Vagina (tissue), 2 donors: ENCODE data around the gene NCAPG2. TPM values are rescaled to one million over a fixed set of nuclear protein-coding genes. Genes with fewer than 3 reads are reported as not detected.

Experiments used
- DNase-seq, 2 donors: peaks; one replicate each; pipeline ENCODE4 v3.0.0-alpha.2; 2017; ENCODE audit errors: extremely low spot score in 2 of 2
- H3K27ac ChIP-seq: fragments of 200-600 bp; sonication (generic); one replicate; pipeline ENCODE4 v1.5.1; 2019
- H3K27me3 ChIP-seq: fragments of 200-600 bp; sonication (generic); one replicate; pipeline ENCODE4 v1.5.1; 2019
- H3K36me3 ChIP-seq, 2 donors: fragments of 200-600 bp; sonication (generic); one replicate each; pipeline ENCODE4 v1.5.1; 2017 to 2019
- H3K4me1 ChIP-seq: fragments of 200-600 bp; sonication (generic); one replicate; pipeline ENCODE4 v1.5.1; 2019
- H3K4me3 ChIP-seq, 2 donors: fragments of 200-600 bp; sonication (generic); 1 replicate in 1 of 2; 2 replicates in 1 of 2; pipeline ENCODE4 v1.5.1; 2016 to 2019
- H3K9me3 ChIP-seq: fragments of 200-600 bp; sonication (generic); one replicate; pipeline ENCODE4 v1.5.1; 2019
- CTCF ChIP-seq, 3 experiments: fragments of 450-650 bp in 2 of 3; fragments of 200-600 bp in 1 of 3; sonication (generic) in 1 of 3; IDR thresholded peaks; one replicate each; pipeline ENCODE4 v1.5.1; 2017 to 2019; ENCODE audit warnings: antibody characterized with exemption in 3 of 3, mild to moderate bottlenecking in 2 of 3, moderate library complexity in 2 of 3
- POLR2A ChIP-seq, 2 donors: fragments of 450-650 bp; IDR thresholded peaks; one replicate each; pipeline ENCODE4 v1.6.1; 2017; ENCODE audit warnings: antibody characterized with exemption in 2 of 2, mild to moderate bottlenecking in 2 of 2, moderate library complexity in 2 of 2
- POLR2AphosphoS5 ChIP-seq, 2 donors: sonication (generic); formaldehyde crosslinking; IDR thresholded peaks; one replicate each; pipeline ENCODE4 v1.9.0; 2017; ENCODE audit warnings: antibody characterized with exemption in 2 of 2, mild to moderate bottlenecking in 2 of 2, low read depth in 1 of 2; ENCODE audit not compliant: insufficient read depth in 1 of 2
- intact Hi-C: fragments of 100-400 bp; cut with DNase I; formaldehyde crosslinking; loops from one replicate; pipeline ENCODE4 v1.15.1; 2023
- total RNA-seq: library from RNA; depleted of rRNA; stranded (reverse); fragments of >200 nt; gene quantifications from one replicate; pipeline ENCODE4 v1.2.3, GENCODE V29; 2016

NCAPG2 gene
- total RNA-seq, 1 donor from 2014 or later: 9.6 TPM

- H3K9me3 ChIP-seq: no peaks in the 10 kb centered on the region
- peaks cover 0 to 18% of the 10 kb centered on the region in 2 donors for H3K36me3 ChIP-seq
- H3K27ac ChIP-seq: no peak overlapping the region
- H3K4me1 ChIP-seq: no peaks in the 10 kb centered on the region
- DNase-seq: no peak
- intact Hi-C loops: no loop called here
- no peaks in the 10 kb centered on the region for H3K27me3 ChIP-seq
- TF ChIP-seq POLR2AphosphoS5 (IDR thresholded peaks at IDR 0.05; ENCODE audit: insufficient read depth in 1 of 2, low read depth in 1 of 2) (no peak), POLR2A (IDR thresholded peaks at IDR 0.05) (no peak), CTCF (IDR thresholded peaks at IDR 0.05) (no peak)
- no peak overlapping the region for H3K4me3 ChIP-seq
These were observed 55.8 kb downstream of the NCAPG2 start for GRCh38 chr7:158648787-158649186.

- TF ChIP-seq POLR2AphosphoS5 (IDR thresholded peaks at IDR 0.05; ENCODE audit: insufficient read depth in 1 of 2, low read depth in 1 of 2) (no peak), POLR2A (IDR thresholded peaks at IDR 0.05) (no peak), CTCF (IDR thresholded peaks at IDR 0.05) (no peak)
- peaks cover 0 to 20% of the 10 kb centered on the region in 2 donors for H3K36me3 ChIP-seq
- H3K27me3 ChIP-seq: no peaks in the 10 kb centered on the region
- DNase-seq: no peak
- H3K4me1 ChIP-seq: no peaks in the 10 kb centered on the region
- no peaks in the 10 kb centered on the region for H3K9me3 ChIP-seq
- H3K27ac ChIP-seq: no peak overlapping the region
- intact Hi-C loops: no loop called here
- no peak overlapping the region for H3K4me3 ChIP-seq
These were observed 56.4 kb downstream of the NCAPG2 start for GRCh38 chr7:158648168-158648567.

GRCh38 chr7:158647475-158647792 lies 57.2 kb downstream of the NCAPG2 start:
- H3K36me3 ChIP-seq: peaks cover 0 to 20% of the 10 kb centered on the region in 2 donors
- no peaks in the 10 kb centered on the region for H3K9me3 ChIP-seq
- no peak for DNase-seq
- intact Hi-C loops: no loop called here
- H3K27ac ChIP-seq: no peak overlapping the region
- TF ChIP-seq POLR2A (IDR thresholded peaks at IDR 0.05) (no peak), POLR2AphosphoS5 (IDR thresholded peaks at IDR 0.05; ENCODE audit: insufficient read depth in 1 of 2, low read depth in 1 of 2) (no peak), CTCF (IDR thresholded peaks at IDR 0.05) (no peak)
- no peaks in the 10 kb centered on the region for H3K27me3 ChIP-seq
- no peak overlapping the region for H3K4me3 ChIP-seq
- no peaks in the 10 kb centered on the region for H3K4me1 ChIP-seq

- TF ChIP-seq POLR2AphosphoS5 (IDR thresholded peaks at IDR 0.05; ENCODE audit: insufficient read depth in 1 of 2, low read depth in 1 of 2): no peak
- no peak overlapping the region for H3K4me3 ChIP-seq
- H3K4me1 ChIP-seq: no peaks in the 10 kb centered on the region
- H3K36me3 ChIP-seq: peaks cover 0 to 20% of the 10 kb centered on the region in 2 donors
- no peak for DNase-seq
- H3K9me3 ChIP-seq: no peaks in the 10 kb centered on the region
- no peak overlapping the region for H3K27ac ChIP-seq
- intact Hi-C loops: no loop called here
- no peaks in the 10 kb centered on the region for H3K27me3 ChIP-seq
These were observed 57.7 kb downstream of the NCAPG2 start for GRCh38 chr7:158646766-158647474.

GRCh38 chr7:158645842-158646241 lies 58.8 kb downstream of the NCAPG2 start:
- TF ChIP-seq POLR2AphosphoS5 (IDR thresholded peaks at IDR 0.05; ENCODE audit: insufficient read depth in 1 of 2, low read depth in 1 of 2) (no peak), POLR2A (IDR thresholded peaks at IDR 0.05) (no peak), CTCF (IDR thresholded peaks at IDR 0.05) (no peak)
- no peaks in the 10 kb centered on the region for H3K9me3 ChIP-seq
- H3K27me3 ChIP-seq: no peaks in the 10 kb centered on the region
- no peaks in the 10 kb centered on the region for H3K4me1 ChIP-seq
- H3K36me3 ChIP-seq: peaks cover 0 to 20% of the 10 kb centered on the region in 2 donors
- H3K4me3 ChIP-seq: no peak overlapping the region
- no peak for DNase-seq
- no peak overlapping the region for H3K27ac ChIP-seq
- intact Hi-C loops: no loop called here
